NCI-H1694 treated with DMSO at 0.1 percent for 48 hours (cell line): ENCODE measurements around the gene SGCA.
A peak's percentile ranks its signal among the peaks of the same experiment; 100 is the strongest.

ENCODE experiments used
- DNase-seq: peaks from one replicate; lab custom pipeline; 2025; lab: John Stamatoyannopoulos, UW

SGCA gene

GRCh38 chr17:50149417-50150353, 16.1 kb upstream of the SGCA start:
- no peak for DNase-seq

DNA sequence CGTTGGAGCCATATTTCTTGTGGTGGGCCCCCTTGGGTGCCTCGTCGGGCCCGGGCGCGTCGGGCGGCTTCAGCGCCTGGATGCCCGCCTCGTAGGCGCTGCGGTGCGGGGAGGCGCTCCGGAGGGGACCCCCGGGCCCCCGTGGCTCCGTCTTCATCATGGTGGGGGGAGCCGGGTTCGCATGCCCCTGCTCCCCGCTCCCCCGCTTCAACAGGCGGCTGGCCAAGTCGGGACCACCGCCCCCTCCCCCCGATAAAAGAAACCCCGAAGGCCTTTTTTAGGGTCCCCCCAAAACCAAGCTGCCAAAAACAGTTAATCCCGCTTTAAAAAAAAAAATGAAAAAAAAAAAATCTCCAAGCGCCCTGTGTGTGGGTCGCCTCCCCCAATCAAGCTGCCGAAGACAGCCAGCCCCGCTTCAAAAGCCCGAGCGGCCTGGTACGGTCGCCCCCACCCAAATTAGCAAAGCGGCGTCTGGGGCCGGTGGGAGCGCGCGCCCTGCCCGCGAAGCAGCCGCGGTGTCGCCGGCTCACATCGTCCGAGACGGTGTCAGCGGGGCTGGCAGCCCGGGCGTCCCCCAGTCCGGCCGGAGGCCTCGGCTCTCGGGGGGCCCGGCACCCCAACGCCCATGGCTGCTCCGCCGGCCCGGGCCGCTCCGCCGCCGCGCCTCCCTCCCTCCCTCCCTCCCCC, 15.3 kb upstream of the SGCA start, which contains the start of gene PPP1R9B:
PPP1R9B (minus strand) TSS at position 324 of the 687 bp plus-strand sequence; CDS start at position 160, 164 bp downstream.
- DNase-seq, result no peak

DNA sequence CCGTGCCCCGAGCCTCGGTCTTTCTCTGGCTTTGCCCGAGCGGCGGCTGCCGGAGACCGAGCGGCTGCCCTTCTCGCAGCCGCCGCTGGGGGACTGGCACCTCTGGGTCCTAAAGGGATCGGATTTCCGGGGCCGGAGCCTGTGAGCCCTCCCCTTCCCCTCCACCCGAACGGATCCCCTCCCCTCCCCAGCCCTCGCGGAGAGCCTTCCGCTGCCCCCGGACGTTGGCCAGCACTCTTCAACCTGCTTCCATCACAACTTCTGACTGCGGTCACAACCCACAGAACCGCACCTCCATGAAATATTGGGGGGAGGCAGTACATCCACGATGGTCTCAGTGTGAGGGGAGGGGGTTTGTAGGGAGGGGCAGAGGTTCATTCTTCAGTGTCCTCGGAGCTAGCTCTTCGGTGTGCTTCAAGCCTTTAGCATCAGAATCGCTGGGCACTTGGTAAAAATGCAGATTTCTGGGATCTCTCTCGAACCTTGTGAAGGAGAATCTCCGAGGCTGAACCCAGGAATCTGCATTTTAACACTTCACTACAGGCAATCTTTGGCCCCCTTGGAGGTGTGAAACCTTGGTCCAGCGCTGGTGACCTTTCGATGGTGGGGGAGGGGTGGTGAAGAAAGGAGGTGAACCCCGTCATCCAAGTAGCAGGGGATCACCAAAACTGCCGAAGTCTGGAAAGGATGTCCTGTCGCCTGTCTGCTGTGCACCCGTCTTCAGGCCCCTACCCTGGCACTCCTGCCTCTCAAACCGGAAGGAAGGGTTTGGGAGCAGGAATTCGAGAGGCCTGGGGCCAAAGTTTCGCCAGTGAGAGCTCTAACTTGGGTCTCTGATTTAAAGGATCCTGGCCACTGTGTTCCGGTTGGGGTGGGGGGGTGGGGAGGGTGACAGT, 14.5 kb upstream of the SGCA start:
- DNase-seq, result peak; percentile 62

DNA sequence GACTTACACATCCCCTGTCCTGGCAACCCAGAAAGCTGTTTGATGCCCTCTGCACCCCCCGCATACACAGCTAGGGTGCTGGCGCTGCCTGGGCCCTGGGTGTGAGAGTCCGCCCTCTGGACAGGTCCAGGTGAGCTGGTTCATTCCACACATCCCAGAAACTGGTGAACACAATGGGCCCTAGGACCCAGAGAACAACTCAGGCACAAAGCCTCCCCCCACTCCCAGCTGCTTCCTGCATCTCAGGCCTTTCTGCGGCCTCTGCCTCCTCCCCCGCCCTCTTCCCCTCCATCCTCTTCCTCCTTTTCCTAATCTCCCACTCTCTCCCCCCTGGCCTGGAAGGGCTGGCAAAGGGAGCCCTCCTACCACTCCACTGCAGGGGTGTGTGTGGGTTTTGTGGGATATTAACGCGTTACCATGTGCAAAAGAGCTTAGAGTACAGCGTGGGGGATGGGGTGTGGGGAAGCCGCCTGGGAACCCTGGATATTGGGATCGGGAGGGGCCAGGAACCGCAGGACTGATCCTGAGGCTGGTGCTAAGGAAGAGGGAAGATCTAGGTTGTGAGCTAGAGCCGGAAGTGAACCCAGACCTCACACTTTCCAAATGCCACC, 13.8 kb upstream of the SGCA start:
- DNase-seq, result peak; percentile 73

DNA sequence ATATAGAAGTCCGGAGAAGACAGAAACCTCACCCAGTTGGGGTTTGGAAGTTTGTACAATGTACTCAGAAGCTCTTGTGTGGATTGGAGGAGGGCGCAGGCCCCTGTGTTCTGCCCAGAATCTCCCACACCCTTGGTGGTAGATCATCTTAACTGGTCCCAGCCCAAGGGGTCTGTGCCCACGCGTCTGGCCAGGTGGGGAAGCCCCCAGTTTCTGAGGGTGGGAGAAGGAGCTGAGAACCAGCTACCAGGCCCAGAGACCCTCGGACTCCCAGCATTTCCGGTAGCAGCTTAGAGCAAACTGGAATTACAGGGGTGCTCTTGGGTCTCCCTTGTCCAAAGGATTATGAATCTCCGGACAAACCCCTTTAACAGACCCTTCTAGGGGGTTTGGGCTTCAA, 13.1 kb upstream of the SGCA start:
- no peak for DNase-seq

GRCh38 chr17:50153650-50154575, 11.9 kb upstream of the SGCA start:
- no peak for DNase-seq

DNA sequence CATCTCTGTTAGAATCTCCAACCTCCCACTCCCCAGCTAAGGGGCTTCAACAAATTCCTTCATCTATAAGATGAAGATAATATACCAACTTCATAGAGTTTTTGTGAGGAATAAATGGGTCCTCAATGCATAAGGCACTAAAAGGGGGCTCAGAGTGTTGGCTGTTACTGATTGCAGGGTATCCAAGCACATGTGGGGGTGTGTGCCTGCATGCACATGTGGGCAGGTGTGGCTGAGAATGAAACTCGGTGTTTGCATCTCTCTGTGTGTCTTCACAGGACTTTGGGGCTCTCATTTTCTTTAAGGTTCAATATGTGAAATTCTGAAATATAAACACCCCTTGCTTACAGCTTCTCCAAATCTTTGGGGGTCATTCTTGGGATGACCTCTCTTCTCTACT, 11.2 kb upstream of the SGCA start:
- no peak for DNase-seq

GRCh38 chr17:50155115-50155819, 10.5 kb upstream of the SGCA start:
- no peak for DNase-seq

GRCh38 chr17:50157891-50158290, 7.9 kb upstream of the SGCA start:
- no peak for DNase-seq

DNA sequence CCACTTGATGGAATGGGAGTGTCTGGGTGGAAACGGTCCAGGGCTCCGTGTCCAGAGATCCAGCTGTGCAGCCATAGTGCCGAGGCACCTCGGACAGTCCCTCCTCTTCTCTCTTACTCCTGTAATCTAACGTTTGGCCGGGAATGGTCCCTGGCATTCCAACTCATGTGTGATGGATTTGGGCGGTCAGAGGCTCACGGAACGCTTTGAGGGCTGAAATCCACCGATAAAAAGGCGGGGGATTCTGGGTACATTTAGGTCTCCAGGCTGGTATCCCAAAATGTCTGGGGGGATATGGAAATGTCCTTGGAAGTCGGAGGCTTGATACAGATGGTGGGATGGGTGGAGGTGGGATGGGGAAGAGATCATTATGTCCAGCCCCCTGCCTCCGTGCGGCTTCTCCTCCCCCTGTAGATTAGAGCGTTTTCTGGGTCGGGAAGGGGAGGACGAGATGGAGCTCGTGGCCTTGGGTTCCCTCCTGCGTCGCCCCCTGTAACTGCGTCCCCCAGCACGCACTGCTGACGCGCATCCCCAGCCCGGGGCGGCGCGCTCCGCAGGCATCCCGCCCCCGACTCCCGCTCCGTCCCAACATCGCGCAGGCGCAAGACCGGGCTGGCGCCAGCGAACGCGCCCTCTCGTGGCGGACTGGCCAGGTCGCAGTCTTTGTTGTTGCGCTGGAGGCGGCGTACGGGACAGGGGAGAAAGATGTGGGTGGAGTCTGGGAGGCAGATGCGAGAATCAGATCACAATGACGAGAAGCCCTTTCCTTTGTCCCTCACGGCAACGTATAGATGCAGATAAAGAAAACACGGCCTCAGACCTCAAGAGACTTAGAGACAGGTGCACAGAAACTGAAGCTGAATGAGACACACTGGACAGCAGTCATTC, 4.5 kb upstream of the SGCA start:
- DNase-seq, result peak; percentile 90

DNA sequence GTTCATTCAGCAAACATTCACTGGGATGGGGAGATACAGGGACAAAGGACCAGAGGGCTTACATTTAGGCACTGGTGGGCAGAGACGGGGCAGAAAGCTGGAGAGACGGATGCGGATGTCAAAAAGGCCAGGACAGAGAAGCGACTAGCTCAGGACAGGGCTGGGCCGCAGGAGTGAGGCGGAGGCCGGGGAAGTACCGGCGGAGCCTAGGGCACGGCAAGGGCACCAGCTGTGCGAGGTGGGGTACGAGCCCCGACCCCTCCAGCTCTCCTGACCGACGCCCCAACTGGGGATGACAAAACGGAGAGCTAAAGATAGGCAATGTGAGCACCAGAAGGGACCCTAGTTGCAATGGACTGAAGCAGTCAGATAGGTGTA, 3.9 kb upstream of the SGCA start:
- DNase-seq, result no peak

GRCh38 chr17:50162466-50163254, 3.1 kb upstream of the SGCA start:
- no peak for DNase-seq

GRCh38 chr17:50163843-50164696, 1.7 kb upstream of the SGCA start:
- DNase-seq, result no peak

DNA sequence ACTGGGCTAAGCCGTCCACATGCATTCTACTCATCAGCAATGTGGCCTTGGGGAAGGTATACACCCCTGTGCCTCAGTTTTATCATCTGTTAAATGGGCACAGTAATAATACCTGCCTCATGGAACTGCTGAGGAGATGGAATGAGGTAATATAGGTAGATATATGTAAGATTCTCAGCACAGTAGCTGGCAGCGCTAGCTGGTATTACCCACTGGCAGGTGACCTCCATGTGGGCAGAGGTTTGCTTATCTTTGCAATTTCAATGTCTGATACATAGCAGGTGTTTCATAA, 1.2 kb upstream of the SGCA start:
- DNase-seq, result no peak

DNA sequence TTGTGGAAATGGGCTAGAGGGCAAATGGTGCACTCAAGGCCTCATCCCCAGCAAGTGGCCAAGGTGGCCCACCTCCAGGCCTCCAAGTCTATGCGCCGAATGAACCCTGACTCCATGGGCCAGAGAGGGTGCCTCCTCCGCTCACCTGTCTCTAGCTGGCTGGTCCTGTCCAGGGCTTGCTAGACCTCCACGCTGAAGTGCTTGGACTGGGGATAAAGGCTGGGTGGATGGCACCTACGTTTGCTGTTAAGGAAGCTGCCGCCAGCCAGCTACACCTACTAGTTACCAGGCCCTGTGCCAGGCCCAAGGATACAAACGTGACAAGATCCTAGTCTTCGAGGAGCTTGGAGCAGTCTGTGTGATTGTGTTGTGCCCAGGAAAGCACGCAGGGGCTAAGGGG, 739 bp upstream of the SGCA start:
- no peak for DNase-seq

GRCh38 chr17:50165466-50165865, 339 bp upstream of the SGCA start:
- DNase-seq, result no peak

- DNase-seq, result no peak
These were observed 845 bp downstream of the SGCA start for GRCh38 chr17:50166518-50167181.
